Measurements from ENCODE around the gene SFRP2. TPM values are rescaled to one million over a fixed set of nuclear protein-coding genes. Genes with fewer than 3 reads are reported as not detected.

SFRP2 gene
- total RNA-seq, 6 experiments from 2014 or later: not detected

- peaks cover 12% of the 10 kb centered on the region for H3K9me3 Mint-ChIP-seq
- H3K36me3 Mint-ChIP-seq (ENCODE audit: low read depth): no peaks in the 10 kb centered on the region
- TF ChIP-seq CTCF (IDR thresholded peaks at IDR 0.05): no peak
- H3K4me1 Mint-ChIP-seq (ENCODE audit: low read depth): no peaks in the 10 kb centered on the region
- peaks cover 2% of the 10 kb centered on the region; the same call in 1 of the 2 replicates for H3K27me3 Mint-ChIP-seq (ENCODE audit: insufficient read depth)
- no peak overlapping the region for H3K27ac Mint-ChIP-seq
- H3K4me3 Mint-ChIP-seq: no peak overlapping the region
- no peak for DNase-seq
These were observed 28.6 kb upstream of the SFRP2 start for GRCh38 chr4:153817466-153817865.

- Mint-ChIP-seq H3K27ac (no peak overlapping the region), H3K4me3 (no peak overlapping the region), H3K27me3 (ENCODE audit: insufficient read depth) (peaks cover 2% of the 10 kb centered on the region; the same call in 1 of the 2 replicates), H3K4me1 (ENCODE audit: low read depth) (no peaks in the 10 kb centered on the region), H3K36me3 (ENCODE audit: low read depth) (no peaks in the 10 kb centered on the region), H3K9me3 (peaks cover 8% of the 10 kb centered on the region)
- no peak for TF ChIP-seq CTCF (IDR thresholded peaks at IDR 0.05)
- no peak for DNase-seq
These were observed 27.7 kb upstream of the SFRP2 start for GRCh38 chr4:153816542-153816941.

DNA sequence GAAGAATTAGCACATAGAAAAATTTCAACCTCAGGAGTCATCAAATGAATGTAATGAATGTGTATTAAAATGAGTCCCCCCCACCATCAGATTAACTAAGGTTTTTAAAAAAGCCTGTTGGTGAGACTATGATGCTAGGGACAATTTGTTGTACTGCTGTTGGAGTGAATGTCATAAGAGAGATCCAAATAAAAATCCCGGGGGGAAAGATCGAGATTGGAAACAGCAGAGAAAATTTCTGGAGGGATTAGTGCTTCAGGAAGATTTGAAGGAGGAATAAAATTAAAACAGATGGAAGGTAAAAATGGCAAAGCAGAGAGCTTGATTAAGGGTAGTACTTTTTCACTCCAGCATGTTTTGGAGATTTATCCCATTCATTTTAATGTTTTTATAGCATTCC is 25.9 kb upstream of the SFRP2 start:
- peaks cover 5% of the 10 kb centered on the region; the same call in 1 of the 2 replicates for H3K9me3 Mint-ChIP-seq
- TF ChIP-seq CTCF (IDR thresholded peaks at IDR 0.05): no peak
- H3K4me1 Mint-ChIP-seq (ENCODE audit: low read depth): no peaks in the 10 kb centered on the region
- no peak overlapping the region for H3K4me3 Mint-ChIP-seq
- no peak overlapping the region for H3K27ac Mint-ChIP-seq
- H3K36me3 Mint-ChIP-seq (ENCODE audit: low read depth): no peaks in the 10 kb centered on the region
- H3K27me3 Mint-ChIP-seq (ENCODE audit: insufficient read depth): peaks cover 2% of the 10 kb centered on the region; the same call in 1 of the 2 replicates
- no peak for DNase-seq

GRCh38 chr4:153809916-153810810 is 21.3 kb upstream of the SFRP2 start:
- Mint-ChIP-seq H3K4me1 (ENCODE audit: low read depth) (no peaks in the 10 kb centered on the region), H3K27ac (no peak overlapping the region), H3K4me3 (no peak overlapping the region), H3K27me3 (ENCODE audit: insufficient read depth) (no peaks in the 10 kb centered on the region; the same call in 1 of the 2 replicates), H3K9me3 (no peaks in the 10 kb centered on the region; the same call in 1 of the 2 replicates), H3K36me3 (ENCODE audit: low read depth) (no peaks in the 10 kb centered on the region)
- no peak for TF ChIP-seq CTCF (IDR thresholded peaks at IDR 0.05)
- no peak for DNase-seq

DNA sequence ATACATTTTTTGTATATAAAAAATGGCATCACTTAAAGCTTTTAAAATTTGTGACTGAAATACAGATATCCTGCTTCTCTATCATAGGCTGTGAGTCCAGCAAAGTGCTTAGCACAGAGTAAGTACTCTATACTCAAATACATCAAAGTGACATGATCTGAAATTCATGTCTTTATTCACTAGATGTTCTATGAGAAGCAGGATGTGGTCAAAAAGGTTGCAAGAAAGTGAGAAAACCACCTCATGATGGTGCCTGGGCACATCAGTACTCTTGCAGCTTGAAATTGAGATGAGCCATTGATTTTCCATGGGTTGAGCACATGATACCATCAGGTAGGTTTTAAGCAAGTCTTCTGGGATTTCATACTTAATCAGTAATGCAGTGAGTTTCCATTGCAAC is 20.4 kb upstream of the SFRP2 start:
- H3K36me3 Mint-ChIP-seq (ENCODE audit: low read depth): no peaks in the 10 kb centered on the region
- no peaks in the 10 kb centered on the region; the same call in 1 of the 2 replicates for H3K9me3 Mint-ChIP-seq
- H3K4me1 Mint-ChIP-seq (ENCODE audit: low read depth): no peaks in the 10 kb centered on the region
- no peak overlapping the region for H3K4me3 Mint-ChIP-seq
- H3K27me3 Mint-ChIP-seq (ENCODE audit: insufficient read depth): no peaks in the 10 kb centered on the region; the same call in 1 of the 2 replicates
- no peak for TF ChIP-seq CTCF (IDR thresholded peaks at IDR 0.05)
- H3K27ac Mint-ChIP-seq: no peak overlapping the region
- DNase-seq: no peak
